ENCODE results near the gene CCDC13. TPM values are rescaled to one million over a fixed set of nuclear protein-coding genes. Genes with fewer than 3 reads are reported as not detected.

CCDC13 gene, protein sequence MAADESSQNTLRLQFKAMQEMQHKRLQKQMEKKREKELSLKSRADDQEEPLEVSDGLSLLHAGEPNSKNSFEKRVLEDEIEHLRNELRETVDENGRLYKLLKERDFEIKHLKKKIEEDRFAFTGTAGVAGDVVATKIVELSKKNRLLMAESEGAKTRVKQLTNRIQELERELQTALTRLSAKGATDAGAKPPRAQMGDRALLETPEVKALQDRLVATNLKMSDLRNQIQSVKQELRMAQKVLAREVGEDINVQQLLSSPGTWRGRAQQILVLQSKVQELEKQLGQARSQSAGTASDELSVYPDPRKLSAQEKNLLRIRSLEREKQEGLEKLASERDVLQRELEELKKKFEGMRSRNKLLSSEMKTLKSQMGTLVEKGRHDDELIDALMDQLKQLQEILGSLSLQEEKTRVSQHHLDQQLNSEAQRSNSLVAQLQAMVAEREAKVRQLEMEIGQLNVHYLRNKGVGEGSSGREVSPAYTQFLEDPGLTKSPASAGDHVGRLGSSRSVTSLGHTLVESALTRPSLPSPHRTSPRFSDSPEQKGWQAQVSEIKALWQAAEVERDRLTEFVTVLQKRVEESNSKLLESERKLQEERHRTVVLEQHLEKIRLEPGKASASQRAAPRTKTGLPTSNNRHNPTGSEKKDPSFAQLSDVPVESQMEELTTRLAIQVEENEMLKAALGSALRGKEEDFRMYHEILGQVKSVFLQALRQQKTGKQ
- total RNA-seq, result 1 to 10 TPM in 2 of 4 donors, not detected in 2; 1.7 to 1.9 TPM

DNA sequence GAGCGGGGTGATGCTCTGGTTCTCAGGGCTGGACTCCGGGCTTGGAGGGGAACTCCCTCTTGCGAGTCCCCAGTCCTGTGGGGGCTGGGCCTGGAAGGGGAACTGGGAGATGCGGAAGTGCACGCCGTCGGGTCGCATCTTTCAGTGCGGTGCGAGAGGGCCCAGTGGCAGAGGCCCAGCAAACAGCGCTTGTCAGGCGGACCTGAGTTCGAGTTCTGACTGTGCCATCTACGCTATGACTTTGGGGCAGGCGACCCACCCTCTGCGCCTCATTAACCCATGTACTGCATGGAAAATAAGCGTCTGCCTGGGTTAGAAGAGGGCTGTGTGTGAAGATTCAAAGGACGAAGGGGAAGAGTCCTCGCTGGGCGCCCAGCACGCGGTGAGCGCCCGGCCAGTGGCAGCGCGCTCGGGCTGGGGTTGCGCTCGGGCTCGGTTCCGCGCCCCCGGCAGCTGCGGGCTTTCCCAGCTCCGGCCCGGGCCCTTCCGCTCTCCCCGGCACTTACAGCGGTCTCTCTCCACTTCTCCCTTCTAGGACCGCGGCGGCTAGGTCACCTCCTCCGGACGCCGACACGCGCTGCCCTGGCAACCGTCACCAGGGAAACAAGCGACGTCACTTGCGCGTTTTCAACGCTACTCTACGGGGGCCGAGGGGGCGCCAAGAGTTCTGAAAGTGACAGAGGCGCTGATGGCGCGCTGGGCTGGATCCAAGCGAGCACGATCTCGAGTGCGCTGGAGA, at the start of gene CCDC13:
CCDC13 (minus strand) TSS at position 584 of the 739 bp plus-strand sequence. CDS start 14,908 bp downstream, outside the sequence.
- intact Hi-C loops (cut with DNase I; ENCODE audit: low total_unique reads), result no loop called here
- peak; percentile 94 for DNase-seq
- peak in 1 of 2 donors; percentile 33 for TF ChIP-seq POLR2A (IDR thresholded peaks at IDR 0.05)
- TF ChIP-seq, protein P1, sequence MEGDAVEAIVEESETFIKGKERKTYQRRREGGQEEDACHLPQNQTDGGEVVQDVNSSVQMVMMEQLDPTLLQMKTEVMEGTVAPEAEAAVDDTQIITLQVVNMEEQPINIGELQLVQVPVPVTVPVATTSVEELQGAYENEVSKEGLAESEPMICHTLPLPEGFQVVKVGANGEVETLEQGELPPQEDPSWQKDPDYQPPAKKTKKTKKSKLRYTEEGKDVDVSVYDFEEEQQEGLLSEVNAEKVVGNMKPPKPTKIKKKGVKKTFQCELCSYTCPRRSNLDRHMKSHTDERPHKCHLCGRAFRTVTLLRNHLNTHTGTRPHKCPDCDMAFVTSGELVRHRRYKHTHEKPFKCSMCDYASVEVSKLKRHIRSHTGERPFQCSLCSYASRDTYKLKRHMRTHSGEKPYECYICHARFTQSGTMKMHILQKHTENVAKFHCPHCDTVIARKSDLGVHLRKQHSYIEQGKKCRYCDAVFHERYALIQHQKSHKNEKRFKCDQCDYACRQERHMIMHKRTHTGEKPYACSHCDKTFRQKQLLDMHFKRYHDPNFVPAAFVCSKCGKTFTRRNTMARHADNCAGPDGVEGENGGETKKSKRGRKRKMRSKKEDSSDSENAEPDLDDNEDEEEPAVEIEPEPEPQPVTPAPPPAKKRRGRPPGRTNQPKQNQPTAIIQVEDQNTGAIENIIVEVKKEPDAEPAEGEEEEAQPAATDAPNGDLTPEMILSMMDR (IDR thresholded peaks at IDR 0.05), result peak in 1 of 4 experiments; percentile 9
- peak within 1 kb of the TSS; percentile 31 to 51 for H3K4me3 ChIP-seq
- no peaks in the 10 kb centered on the region for H3K4me1 ChIP-seq
- no peaks in the 10 kb centered on the region for H3K36me3 ChIP-seq
- peak within 1 kb of the TSS; percentile 33 to 50 for H3K27ac ChIP-seq
- H3K27me3 ChIP-seq, result no peaks in the 10 kb centered on the region
- H3K9me3 ChIP-seq, result no peaks in the 10 kb centered on the region

DNA sequence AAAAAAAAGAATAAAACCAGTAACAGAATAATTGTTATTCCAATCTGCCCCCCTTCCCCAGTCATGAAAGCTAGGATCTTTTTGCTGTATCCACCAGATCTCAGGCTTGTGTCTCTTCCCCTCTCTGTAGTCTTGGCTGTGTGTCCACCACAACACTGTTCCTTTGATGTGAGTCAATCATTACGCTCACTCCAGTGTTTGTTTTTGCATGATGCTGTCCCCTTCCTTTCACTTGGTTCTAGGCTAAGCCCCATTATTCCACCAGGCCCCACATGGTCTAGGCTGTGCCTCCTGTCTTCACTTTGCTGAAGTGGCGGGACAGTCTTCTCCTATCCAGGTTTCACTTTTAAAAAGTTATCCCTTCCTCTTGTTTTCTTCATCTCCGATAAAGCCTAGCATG, 49.8 kb upstream of the CCDC13 start:
- no peak for DNase-seq
- H3K9me3 ChIP-seq, result no peaks in the 10 kb centered on the region
- intact Hi-C loops (cut with DNase I; ENCODE audit: low total_unique reads), result no loop called here
- no peaks in the 10 kb centered on the region for H3K4me1 ChIP-seq
- TF ChIP-seq POLR2A (IDR thresholded peaks at IDR 0.05), result no peak
- TF ChIP-seq, protein P1 (IDR thresholded peaks at IDR 0.05), result no peak
- no peaks in the 10 kb centered on the region for H3K36me3 ChIP-seq
- no peaks in the 10 kb centered on the region for H3K27me3 ChIP-seq
- no peak overlapping the region for H3K4me3 ChIP-seq
- no peak overlapping the region for H3K27ac ChIP-seq

DNA sequence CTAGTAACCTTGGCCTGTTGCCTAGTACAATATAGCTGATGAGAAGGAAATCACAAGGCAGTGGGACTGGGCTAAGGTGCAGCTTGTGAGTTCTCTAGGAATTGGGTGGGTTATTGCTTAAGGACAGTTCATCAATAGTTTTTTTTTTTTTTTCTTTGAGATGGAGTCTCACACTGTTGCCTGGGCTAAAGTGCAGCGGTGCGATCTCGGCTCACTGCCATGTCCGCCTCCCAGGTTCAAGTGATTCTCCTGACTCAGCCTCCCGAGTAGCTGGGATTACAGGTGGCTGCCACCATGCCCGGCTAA, 47.6 kb upstream of the CCDC13 start:
- Histone ChIP-seq H3K27me3 (no peaks in the 10 kb centered on the region), H3K36me3 (no peaks in the 10 kb centered on the region), H3K4me3 (no peak overlapping the region), H3K4me1 (no peaks in the 10 kb centered on the region), H3K27ac (no peak overlapping the region), H3K9me3 (no peaks in the 10 kb centered on the region)
- intact Hi-C loops (cut with DNase I; ENCODE audit: low total_unique reads), result no loop called here
- TF ChIP-seq, protein P1 (IDR thresholded peaks at IDR 0.05), result no peak
- no peak for TF ChIP-seq POLR2A (IDR thresholded peaks at IDR 0.05)
- DNase-seq, result no peak

DNA sequence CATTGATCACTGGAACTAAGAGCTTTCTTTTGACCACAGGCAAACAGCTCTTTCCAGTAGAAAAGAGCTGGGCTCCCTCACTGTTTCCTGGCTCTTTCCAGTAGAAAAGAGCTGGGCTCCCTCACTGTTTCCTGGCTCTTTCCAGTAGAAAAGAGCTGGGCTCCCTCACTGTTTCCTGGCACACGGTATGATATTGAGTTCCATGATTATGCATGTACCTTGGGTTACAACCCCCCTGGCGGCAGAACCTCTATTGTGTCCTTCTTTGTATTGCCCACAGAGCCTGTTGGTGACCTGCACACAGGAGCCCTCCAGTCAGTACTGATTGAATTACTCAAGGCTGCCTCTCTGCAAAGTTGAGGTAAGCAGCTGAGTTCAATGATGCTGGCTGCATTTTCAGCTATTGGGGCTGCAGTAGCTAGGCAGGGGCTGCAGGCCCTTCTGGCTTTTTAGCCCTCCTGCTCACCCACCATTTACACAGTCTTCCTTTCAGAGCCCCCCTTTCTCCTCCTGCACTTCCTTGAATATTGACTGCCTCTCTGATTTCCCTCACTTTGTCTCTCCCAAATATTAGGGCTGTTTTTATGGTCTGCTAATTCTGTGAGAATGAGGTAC, 46.4 kb upstream of the CCDC13 start:
- Histone ChIP-seq H3K4me1 (no peaks in the 10 kb centered on the region), H3K27me3 (no peaks in the 10 kb centered on the region), H3K27ac (no peak overlapping the region), H3K36me3 (no peaks in the 10 kb centered on the region), H3K9me3 (no peaks in the 10 kb centered on the region), H3K4me3 (no peak overlapping the region)
- intact Hi-C loops (cut with DNase I; ENCODE audit: low total_unique reads), result no loop called here
- no peak for DNase-seq
- no peak for TF ChIP-seq POLR2A (IDR thresholded peaks at IDR 0.05)
- TF ChIP-seq, protein P1 (IDR thresholded peaks at IDR 0.05), result no peak
